K562 (cell line): ENCODE data around the gene UVRAG. TPM values are rescaled to one million over a fixed set of nuclear protein-coding genes. Genes with fewer than 3 reads are reported as not detected.
"Not testable (repeated sequence)": the region's sequence is repeated elsewhere in the genome, so short reads cannot be mapped to it uniquely, and the experiment has no call there.

Experiments used
- ATAC-seq: fragments of 200-7000 bp; cut with Tn5 transposase; 3 replicates; pipeline ENCODE4 v1.9.1; 2020; ENCODE audit warnings: moderate library complexity
- BruUV-seq: library from RNA; stranded (reverse); fragments of 400-500 nt; replicated peaks from 2 replicates; lab custom pipeline; 2021; lab: Mats Ljungman, UMichigan
- CTCF ChIA-PET: fragments of 300-600 bp; formaldehyde crosslinking; extraction: SDS; loops from one replicate; lab custom pipeline; 2021; ENCODE audit warnings: low intra/inter-chr PET ratio; lab: Yijun Ruan, JAX
- POLR2A ChIA-PET: fragments of 300-600, 350-650 bp; sonication (Branson Sonifier 250); formaldehyde crosslinking; extraction: SDS; loops from one replicate; lab custom pipeline; 2021; ENCODE audit warnings: antibody characterized with exemption, inconsistent platforms; lab: Yijun Ruan, JAX
- DNase-seq, 4 experiments: peaks; one replicate each; pipeline versions ENCODE4 v3.0.0 to v3.0.0-alpha.2; 2011 to 2018; ENCODE audit warnings: low spot score in 3 of 4, mixed read lengths in 3 of 4; ENCODE audit errors: extremely low read depth in 1 of 4
- FAIRE-seq: peaks from 2 replicates; lab custom pipeline; 2011; peaks lifted over from hg19 to GRCh38; lab: Jason Lieb, UNC
- H2AFZ ChIP-seq: 2 replicates; pipeline ENCODE4 v1.6.0; 2011; ENCODE audit warnings: low read depth, low read length, control low read depth, inconsistent platforms
- H3K27ac ChIP-seq: fragments of 200-600 bp; 3 replicates; pipeline ENCODE4 v1.8.0; 2011; ENCODE audit warnings: low read depth, mild to moderate bottlenecking, control low read depth, inconsistent platforms, low read length, moderate library complexity, mixed read lengths; ENCODE audit errors: extremely low read depth
- H3K27me3 ChIP-seq, 2 experiments: fragments of 300-600 bp in 1 of 2; 2 replicates in 1 of 2; 3 replicates in 1 of 2; pipeline versions ENCODE4 v1.6.0 to v1.8.0; 2011; ENCODE audit warnings: inconsistent platforms in 2 of 2, low read length in 2 of 2, mild to moderate bottlenecking in 1 of 2, mixed read lengths in 1 of 2, moderate library complexity in 1 of 2; ENCODE audit not compliant: control insufficient read depth in 2 of 2, insufficient read depth in 2 of 2
- H3K36me3 ChIP-seq: fragments of 300-600 bp; 3 replicates; pipeline ENCODE4 v1.8.0; 2011; ENCODE audit warnings: mild to moderate bottlenecking, low read length, inconsistent platforms; ENCODE audit not compliant: control insufficient read depth, insufficient read depth
- H3K4me1 ChIP-seq, 2 experiments: fragments of 200-600 bp in 1 of 2; replicated peaks in 1 of 2; 2 replicates in 1 of 2; 3 replicates in 1 of 2; pipeline versions ENCODE4 v1.5.1 to v1.8.0; 2011; ENCODE audit warnings: inconsistent platforms in 2 of 2, low read length in 2 of 2, mild to moderate bottlenecking in 1 of 2, mixed read lengths in 1 of 2, moderate library complexity in 1 of 2; ENCODE audit not compliant: control insufficient read depth in 2 of 2, insufficient read depth in 2 of 2
- H3K4me2 ChIP-seq: 2 replicates; pipeline ENCODE4 v1.6.1; 2011; ENCODE audit warnings: low read length, control low read depth, inconsistent platforms, mixed read lengths; ENCODE audit not compliant: insufficient read depth
- H3K4me3 ChIP-seq: fragments of 200-600 bp; sonication (generic), shearing (Covaris generic); 2 replicates; pipeline ENCODE4 v1.5.1; 2016; ENCODE audit warnings: control low read depth, inconsistent platforms
- H3K79me2 ChIP-seq: fragments of 200-600 bp; 3 replicates; pipeline ENCODE4 v1.8.0; 2011; ENCODE audit warnings: low read length, inconsistent platforms; ENCODE audit not compliant: control insufficient read depth, insufficient read depth
- H3K9ac ChIP-seq, 2 experiments: 2 replicates each; pipeline versions ENCODE4 v1.6.0 to v1.6.1; 2011; ENCODE audit warnings: low read depth in 2 of 2, low read length in 2 of 2, control low read depth in 1 of 2, inconsistent platforms in 1 of 2, mild to moderate bottlenecking in 1 of 2, mixed read lengths in 1 of 2; ENCODE audit not compliant: insufficient read depth in 1 of 2
- H3K9me1 ChIP-seq: one replicate; pipeline ENCODE4 v1.6.0; 2011; ENCODE audit warnings: inconsistent platforms, mild to moderate bottlenecking, low read length, moderate library complexity; ENCODE audit not compliant: control insufficient read depth, insufficient read depth
- H3K9me3 ChIP-seq: replicated peaks from 2 replicates; pipeline ENCODE4 v1.5.1; 2011; ENCODE audit warnings: low read depth, low read length, inconsistent platforms; ENCODE audit not compliant: control insufficient read depth, insufficient read depth
- H4K20me1 ChIP-seq: replicated peaks from 2 replicates; pipeline ENCODE4 v1.6.1; 2011; ENCODE audit warnings: low read length, inconsistent platforms, mixed read lengths; ENCODE audit not compliant: control insufficient read depth, insufficient read depth
- ASH1L ChIP-seq: fragments of 450-650 bp; IDR thresholded peaks from 2 replicates; pipeline ENCODE4 v1.6.1; 2018; ENCODE audit warnings: borderline replicate concordance, mild to moderate bottlenecking, low read depth; ENCODE audit not compliant: partially characterized antibody
- ERF ChIP-seq: fragments of 450-650 bp; formaldehyde crosslinking; IDR thresholded peaks from 2 replicates; pipeline ENCODE4 v1.4.0; 2020; ENCODE audit warnings: mild to moderate bottlenecking, mixed read lengths
- MAFG ChIP-seq: fragments of 450-650 bp; conservative IDR thresholded peaks from 2 replicates; pipeline ENCODE4 v1.6.1; 2016; ENCODE audit warnings: missing genetic modification characterization, missing compliant biosample characterization
- PYGO2 ChIP-seq: fragments of 450-650 bp; IDR thresholded peaks from 2 replicates; pipeline ENCODE4 v1.6.1; 2016; ENCODE audit warnings: mild to moderate bottlenecking, missing genetic modification characterization, moderate library complexity, missing compliant biosample characterization
- ZFP36 ChIP-seq: fragments of 150-350 bp; IDR thresholded peaks from 2 replicates; pipeline ENCODE4 v1.6.1; 2018; ENCODE audit warnings: low read length, low read depth; ENCODE audit not compliant: partially characterized antibody
- ZNF778 ChIP-seq: fragments of 450-650 bp; formaldehyde crosslinking; IDR thresholded peaks from 2 replicates; pipeline ENCODE4 v1.4.0; 2020; ENCODE audit warnings: mild to moderate bottlenecking, moderate library complexity
- WGBS: fragments of 100-300 bp; shearing (Covaris generic); methylation state at CpG from one replicate; pipeline ENCODE4 v1.1.6; 2016; ENCODE audit warnings: low coverage, mixed read lengths; ENCODE audit not compliant: insufficient coverage; ENCODE audit errors: missing lambda C conversion rate; 5-methylcytosine and 5-hydroxymethylcytosine counted together
- in situ Hi-C: fragments of 300-500 bp; cut with MboI; formaldehyde crosslinking; loops from 4 replicates; pipeline ENCODE4 v1.15.0; 2018; ENCODE audit warnings: inconsistent platforms, mixed read lengths
- intact Hi-C: fragments of 100-400 bp; cut with micrococcal nuclease; formaldehyde crosslinking; loops from 2 replicates; pipeline ENCODE4 v1.14.2; 2022
- polyA plus RNA-seq, 8 experiments: library from polyadenylated mRNA; depleted of rRNA in 4 of 8; stranded (reverse) in 5 of 8; unstranded in 3 of 8; fragments of >200 nt; fragmentation: Nextera tagmentation in 2 of 8; fragmentation: Illumina TruSeq in 1 of 8; extraction: Ambion mirVana in 2 of 8; extraction: Trizol in 1 of 8; gene quantifications; 2 replicates each; pipeline versions ENCODE4 v1.2.1 to v1.2.3, GENCODE V29; 2011 to 2014; ENCODE audit warnings: inconsistent platforms in 1 of 8, missing spikeins in 1 of 8
- total RNA-seq, 7 experiments: library from RNA; depleted of rRNA in 6 of 7; stranded (reverse); fragments of >200 nt in 6 of 7; fragmentation: Illumina TruSeq in 2 of 7; extraction: Trizol in 2 of 7; gene quantifications; 2 replicates each; pipeline versions ENCODE4 v1.2.1 to v1.2.3, GENCODE V29; 2011 to 2021; ENCODE audit warnings: low replicate concordance in 1 of 7

Gene UVRAG
- total and polyA plus RNA-seq, 9 of the 15 experiments (the other 6 are each of a cell fraction or from before 2014, with no cell fraction given): 3.1 to 17.8 (median 12.4) TPM

DNA sequence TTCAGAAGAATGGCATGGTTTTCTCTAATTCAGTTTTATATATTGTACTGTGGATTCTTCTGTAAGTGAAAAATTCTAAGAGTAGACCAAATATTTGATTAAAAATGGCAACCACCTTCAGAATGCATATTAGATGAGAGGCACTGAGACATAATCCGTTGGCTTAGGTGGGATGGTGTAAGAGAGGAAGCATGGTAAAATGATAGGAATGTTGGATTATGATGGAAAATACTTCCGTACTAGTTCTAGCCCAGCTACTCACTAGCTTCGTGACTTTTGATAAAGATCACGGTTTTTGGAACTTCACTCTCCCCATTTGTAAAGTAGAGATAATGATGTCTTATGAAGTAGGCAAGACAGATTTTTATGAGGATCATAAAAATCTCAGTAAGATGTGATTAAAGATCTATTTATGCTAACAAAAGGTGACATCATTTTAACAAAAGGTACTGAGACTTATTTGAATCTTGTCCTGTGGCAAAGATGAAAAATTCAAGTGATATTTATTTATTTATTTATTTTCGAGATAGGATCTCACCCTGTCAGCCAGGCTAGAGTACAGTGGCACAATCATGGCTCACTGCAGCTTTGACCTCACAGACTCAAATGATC is 37.5 kb downstream of the UVRAG start:
- CTCF ChIA-PET: no interaction called here

GRCh38 chr11:75853563-75853962 is 38.6 kb downstream of the UVRAG start:
- BruUV-seq, CTCF ChIA-PET, H3K4me2 ChIP-seq, intact Hi-C loops, H4K20me1 ChIP-seq, DNase-seq, ATAC-seq, H3K9ac ChIP-seq, H3K27me3 ChIP-seq, H3K9me3 ChIP-seq, H3K9me1 ChIP-seq, H2AFZ ChIP-seq, H3K27ac ChIP-seq, FAIRE-seq, H3K4me3 ChIP-seq: not testable (repeated sequence)
- H3K79me2 ChIP-seq: peaks cover 33% of the 10 kb centered on the region
- peaks cover 18% of the 10 kb centered on the region; the same call in 1 of the 3 replicates for H3K36me3 ChIP-seq
- POLR2A ChIA-PET: interaction anchor here (1.2 kb wide), 1 partner anchor 17 kb away, joined by 3 read pairs; no protein-coding TSS in a partner anchor
- WGBS: 96% methylated on average over 4 of the region's 4 CpGs
- peaks cover 0 to 17% of the 10 kb centered on the region in 2 experiments; a peak in 3 of 5 replicates for H3K4me1 ChIP-seq
- in situ Hi-C loops: loop anchor here (25.0 kb wide), 1 partner anchor 416 kb away; the partner anchor contains the start of gene KLHL35

More for the DNA sequence above, 37.5 kb downstream of the UVRAG start:
- intact Hi-C loops (no loop called here), in situ Hi-C loops (loop anchor here (25.0 kb wide), 1 partner anchor 415 kb away; the partner anchor contains the start of gene KLHL35)
- Histone ChIP-seq H3K9me1 (no peaks in the 10 kb centered on the region), H3K36me3 (peaks cover 18% of the 10 kb centered on the region; the same call in 1 of the 3 replicates), H3K9me3 (no peaks in the 10 kb centered on the region), H3K27ac (no peak overlapping the region), H2AFZ (no peak overlapping the region), H3K4me3 (no peak overlapping the region), H3K4me2 (no peak overlapping the region), H3K27me3 (no peaks in the 10 kb centered on the region), H3K9ac (no peak overlapping the region), H3K79me2 (peaks cover 32% of the 10 kb centered on the region), H3K4me1 (peaks cover 0 to 17% of the 10 kb centered on the region in 2 experiments; a peak in 3 of 5 replicates), H4K20me1 (peaks cover 4% of the 10 kb centered on the region; the same call in 1 of the 2 replicates)
- WGBS: 57% methylated on average over 5 of the region's 5 CpGs
- POLR2A ChIA-PET: interaction anchor here (1.2 kb wide), 1 partner anchor 16 kb away, joined by 3 read pairs; no protein-coding TSS in a partner anchor
- no peak for DNase-seq
- no peak for TF ChIP-seq ERF (CRISPR knock-in tag)
- no peak for TF ChIP-seq ZFP36
- no peak for TF ChIP-seq ASH1L
- TF ChIP-seq PYGO2 (tag): no peak
- no peak for TF ChIP-seq MAFG (tag)
- no peak for TF ChIP-seq ZNF778 (CRISPR knock-in tag)
- TSS peak; percentile 31 for BruUV-seq
- no peak for ATAC-seq
- no peak for FAIRE-seq
